SHP77 (cell line): ENCODE data around the gene UQCRC1.

Source experiments
- DNase-seq, 2 experiments: peaks; one replicate each; lab custom pipeline; 2025; lab: John Stamatoyannopoulos, UW

UQCRC1 gene

GRCh38 chr3:48633256-48633655, 23.8 kb upstream of the UQCRC1 start:
- DNase-seq: no peak

DNA sequence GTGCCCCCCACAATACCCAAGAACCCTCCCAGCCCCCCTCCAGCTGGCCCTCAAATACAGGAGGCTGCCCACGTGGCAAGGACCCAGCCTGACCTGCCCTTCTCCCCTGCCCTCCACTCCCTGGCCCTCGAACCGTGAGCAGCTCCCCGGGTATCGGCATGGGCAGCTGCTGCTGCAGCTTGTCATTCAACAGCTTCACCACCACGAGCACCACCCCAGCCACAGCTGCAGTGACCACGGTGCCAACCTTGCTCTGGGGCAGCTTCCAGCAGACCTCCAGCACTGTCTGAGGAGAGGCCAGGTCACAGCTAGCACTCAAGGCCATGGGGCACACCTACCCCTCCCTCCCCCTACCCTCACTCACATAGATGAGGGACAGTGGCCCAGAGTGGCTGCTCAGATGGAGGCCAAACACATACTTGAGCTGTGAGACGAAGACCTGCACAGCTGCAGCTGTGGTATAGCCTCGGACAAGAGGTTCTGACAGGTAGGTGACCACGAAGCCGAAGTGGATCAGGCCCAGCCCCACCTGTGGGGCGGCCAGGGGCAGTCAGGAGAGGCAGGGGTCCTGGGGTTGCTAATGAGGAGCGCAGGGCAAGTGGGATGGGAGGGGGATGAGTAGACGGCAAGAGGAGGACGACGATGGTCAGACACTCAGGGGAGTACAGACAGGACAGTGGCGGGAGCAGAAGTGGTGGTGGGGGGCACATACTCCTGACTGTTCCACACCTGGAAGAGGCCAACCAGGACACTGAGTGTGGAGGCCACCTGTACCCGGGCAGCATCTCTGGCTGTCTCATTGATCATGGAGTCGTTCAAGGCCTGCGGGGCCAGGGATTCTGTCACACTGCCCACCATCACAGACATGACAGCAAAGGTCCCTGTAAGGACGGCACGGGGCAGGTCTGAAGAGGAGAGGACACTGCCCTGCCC, 22.3 kb upstream of the UQCRC1 start:
- no peak for DNase-seq

DNA sequence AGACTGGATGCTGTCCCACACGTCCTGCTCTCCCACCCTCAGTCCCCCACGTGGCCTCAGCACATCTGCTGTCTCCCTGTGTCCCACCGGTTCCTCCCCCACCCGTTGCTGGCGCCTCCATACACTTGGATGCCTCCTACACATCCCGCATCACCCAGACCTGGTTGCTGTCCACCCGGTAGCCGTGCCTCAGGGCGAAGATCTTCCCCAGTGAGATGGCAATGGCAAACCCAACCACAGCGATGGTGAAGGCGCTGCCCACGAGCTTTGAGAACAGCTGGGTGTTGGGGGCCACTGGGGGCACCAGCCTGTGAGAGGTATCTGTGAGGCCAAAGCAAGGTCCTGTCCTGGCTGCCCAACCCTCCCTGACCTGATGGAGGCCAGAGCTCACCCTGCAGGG, 21.4 kb upstream of the UQCRC1 start:
- DNase-seq: no peak

DNA sequence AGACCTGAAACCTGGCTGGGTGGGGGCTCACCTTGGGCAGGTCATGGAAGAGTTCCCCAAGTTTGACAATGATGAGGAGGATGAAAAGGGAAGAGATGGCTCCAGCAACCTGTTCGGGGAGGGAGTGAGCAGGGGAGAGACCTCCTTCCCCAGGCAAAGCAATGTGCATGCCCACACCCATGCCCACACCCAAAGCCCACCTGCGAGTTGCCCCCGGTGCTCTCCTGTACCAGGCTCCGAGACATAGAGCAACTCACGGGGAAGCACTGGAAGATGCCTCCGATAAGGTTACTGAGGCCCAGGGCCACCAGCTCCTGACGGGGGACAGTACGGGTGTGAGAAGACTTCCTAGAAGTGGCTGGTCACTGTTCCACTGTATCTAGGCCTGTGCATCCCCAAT, 21.0 kb upstream of the UQCRC1 start:
- no peak for DNase-seq

- DNase-seq: no peak
These were observed 20.4 kb upstream of the UQCRC1 start for GRCh38 chr3:48629894-48630293.

GRCh38 chr3:48628277-48629017, 19.0 kb upstream of the UQCRC1 start:
- DNase-seq: no peak

DNA sequence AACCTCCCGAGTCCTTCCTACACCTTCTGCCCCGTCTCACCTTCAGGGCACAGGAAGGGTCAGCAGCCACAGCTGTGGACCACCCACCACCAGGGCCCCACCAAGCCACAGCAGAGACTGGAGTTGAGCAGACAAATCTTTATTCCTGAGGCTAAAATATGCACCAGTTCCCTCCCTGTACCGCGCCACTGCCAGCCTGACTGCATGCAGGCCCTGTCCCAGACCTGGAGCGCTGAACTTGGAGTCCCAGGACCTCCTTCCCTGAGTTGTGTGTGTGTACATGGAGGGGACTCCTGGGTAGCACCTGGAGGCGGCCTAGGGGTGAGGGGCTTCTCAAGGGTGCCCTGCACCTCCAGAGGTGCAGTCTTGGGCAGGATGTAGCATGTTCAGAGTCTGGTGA, 16.2 kb upstream of the UQCRC1 start:
- no peak for DNase-seq

DNA sequence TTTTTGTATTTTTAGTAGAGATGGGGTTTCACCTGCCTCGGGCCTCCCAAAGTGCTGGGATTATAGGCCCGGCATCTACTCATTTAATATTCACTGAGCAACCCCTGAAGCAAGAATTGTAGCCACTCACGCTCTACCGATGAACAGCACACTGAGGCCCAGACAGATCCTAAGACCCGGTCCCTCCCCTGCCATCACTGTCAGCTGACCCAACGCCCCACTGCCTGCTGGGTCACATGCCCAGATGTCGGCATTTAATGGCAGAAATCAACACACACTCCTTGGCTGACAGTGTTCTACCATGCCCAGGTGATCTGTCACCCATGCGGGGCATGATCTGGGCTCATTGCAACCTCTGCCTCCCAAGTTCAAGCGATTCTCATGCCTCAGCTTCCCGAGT, 15.3 kb upstream of the UQCRC1 start:
- no peak for DNase-seq

DNA sequence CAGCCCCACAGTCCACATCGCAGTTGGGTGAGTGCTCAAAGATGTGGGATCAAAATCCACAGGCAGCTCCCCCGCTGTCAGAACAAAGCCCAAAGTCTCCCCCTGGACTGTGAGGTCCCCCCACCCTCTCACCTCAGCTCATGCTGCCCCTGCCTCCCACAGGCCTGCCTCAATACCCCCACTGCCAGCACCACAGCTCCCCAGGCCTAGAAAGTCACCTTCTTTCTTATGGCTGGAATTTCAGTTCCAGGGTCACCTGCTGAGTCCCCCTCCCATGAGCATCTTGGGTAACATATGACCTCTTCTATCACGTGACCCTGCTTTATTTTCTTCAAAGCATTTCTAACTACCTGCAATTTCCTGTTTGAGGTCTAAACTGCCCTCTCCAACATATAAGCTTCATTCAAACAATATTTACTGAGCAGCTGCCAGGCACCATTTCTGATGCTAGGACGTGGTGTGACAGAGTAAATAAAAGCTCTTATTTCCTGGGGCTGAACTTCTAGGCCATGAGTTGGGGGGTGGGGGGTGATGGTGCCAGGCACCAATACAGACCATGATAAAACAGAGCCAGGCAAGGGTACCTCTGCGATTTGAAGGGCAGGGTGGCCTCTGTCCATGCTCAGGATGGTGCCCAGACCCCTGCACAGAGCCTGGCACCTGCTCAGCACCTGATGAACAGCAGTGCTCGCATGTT, 14.6 kb upstream of the UQCRC1 start:
- DNase-seq: peak; percentile 6 to 53

DNA sequence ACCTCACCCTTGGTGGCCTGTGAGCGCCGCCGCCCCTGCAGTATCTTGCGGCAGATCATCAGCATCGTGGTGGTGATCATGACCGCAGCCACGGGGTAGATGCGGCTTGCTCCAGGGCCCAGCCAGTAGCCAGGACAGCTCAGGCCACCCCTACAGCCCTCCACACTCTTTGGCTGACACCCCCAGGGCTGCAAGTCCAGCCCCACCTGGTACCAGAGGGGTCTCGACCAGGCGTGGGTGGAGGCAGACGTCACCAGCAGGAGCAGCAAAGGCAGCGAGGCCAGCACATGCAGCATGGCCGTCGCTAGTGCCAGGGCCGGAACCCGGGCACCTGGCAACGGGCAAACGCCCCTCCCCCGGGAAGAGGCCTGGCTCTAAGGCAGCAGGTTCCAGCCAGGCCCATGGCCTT, 12.0 kb upstream of the UQCRC1 start, which contains the start of gene TMEM89:
TSS of gene TMEM89 (minus strand) at position 309 of the 409 bp plus-strand sequence. CDS start at position 296, 13 bp downstream.
- no peak for DNase-seq

GRCh38 chr3:48619541-48620524, 10.4 kb upstream of the UQCRC1 start:
- DNase-seq: no peak

GRCh38 chr3:48617559-48617958, 8.1 kb upstream of the UQCRC1 start:
- no peak for DNase-seq

DNA sequence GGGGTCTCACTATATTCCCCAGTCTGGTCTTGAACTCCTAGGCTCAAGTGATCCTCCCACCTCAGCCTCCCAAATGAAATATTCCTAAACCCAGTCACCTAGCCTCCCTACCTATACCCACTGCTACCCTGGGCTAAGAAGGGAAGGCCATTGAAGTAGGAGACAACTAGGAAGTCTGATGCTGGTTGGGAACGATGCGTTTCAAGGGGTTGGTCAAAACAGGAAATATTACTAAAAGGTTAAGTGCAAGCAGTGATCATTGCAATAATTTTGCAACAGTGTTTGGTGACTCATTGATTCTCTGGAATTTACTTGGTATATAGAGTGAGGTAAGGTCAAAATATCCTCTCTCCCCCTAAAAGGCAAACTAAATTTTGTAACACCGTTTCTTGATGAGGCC, 4.6 kb upstream of the UQCRC1 start:
- DNase-seq: no peak

GRCh38 chr3:48612309-48612708, 2.9 kb upstream of the UQCRC1 start:
- no peak for DNase-seq

- DNase-seq: no peak
These were observed 1.9 kb downstream of the UQCRC1 start for GRCh38 chr3:48607519-48607918.

GRCh38 chr3:48601622-48601994, 7.8 kb downstream of the UQCRC1 start:
- DNase-seq: no peak

GRCh38 chr3:48600711-48601621, 8.5 kb downstream of the UQCRC1 start:
- DNase-seq: no peak

- no peak for DNase-seq
These were observed 9.7 kb downstream of the UQCRC1 start for GRCh38 chr3:48599509-48600285.

DNA sequence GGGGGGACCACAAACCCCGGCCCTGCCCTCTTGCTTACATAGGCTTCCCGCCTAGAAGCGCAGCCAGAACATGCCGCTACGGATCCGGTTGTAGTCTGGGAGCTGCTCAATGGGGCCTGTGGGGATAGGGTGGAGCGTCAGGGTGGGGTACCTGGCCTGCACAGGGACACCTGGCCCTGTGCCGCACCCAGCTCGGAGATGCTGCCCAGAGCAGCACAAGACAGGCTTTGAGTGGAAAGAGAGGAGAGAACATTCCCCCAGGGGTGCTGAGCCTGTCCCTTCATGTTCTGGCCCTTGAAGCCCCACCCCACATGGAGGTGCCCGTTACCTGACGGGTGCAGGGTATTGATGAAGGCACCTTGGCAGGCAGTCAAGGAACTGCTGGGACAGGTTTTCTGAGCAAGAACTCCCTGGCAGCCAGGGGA, 10.4 kb downstream of the UQCRC1 start:
- no peak for DNase-seq
